SK-N-MC (cell line): Measurements from ENCODE around the gene RCOR1.
A peak's percentile ranks its signal among the peaks of the same experiment; 100 is the strongest.

Source experiments
- DNase-seq: peaks from one replicate; pipeline ENCODE4 v3.0.0-alpha.2; 2011; ENCODE audit warnings: low read depth, low spot score
- H3K27ac ChIP-seq: fragments of 200-600 bp; sonication (generic); 2 replicates; pipeline ENCODE4 v1.5.1; 2016; ENCODE audit warnings: mixed run types
- H3K36me3 ChIP-seq: fragments of 200-600 bp; sonication (generic); 2 replicates; pipeline ENCODE4 v1.6.1; 2017; ENCODE audit warnings: antibody characterized with exemption, low read length, mixed read lengths; ENCODE audit not compliant: insufficient read depth
- H3K4me3 ChIP-seq: fragments of 200-600 bp; sonication (generic); 2 replicates; pipeline ENCODE4 v1.5.1; 2016
- H3K9ac ChIP-seq: fragments of 200-600 bp; sonication (generic); 2 replicates; pipeline ENCODE4 v1.8.0; 2017; ENCODE audit warnings: mixed run types, mixed read lengths; ENCODE audit not compliant: insufficient read length
- H3K9me3 ChIP-seq: fragments of 200-600 bp; sonication (generic); 2 replicates; pipeline ENCODE4 v1.6.1; 2017; ENCODE audit warnings: low read depth, mild to moderate bottlenecking, antibody characterized with exemption, low read length, moderate library complexity, mixed read lengths
- EZH2 ChIP-seq: fragments of 200-600 bp; sonication (generic); IDR thresholded peaks from one replicate; pipeline ENCODE4 v1.6.1; 2017; ENCODE audit warnings: antibody characterized with exemption
- FOXP2 ChIP-seq: optimal IDR thresholded peaks from 2 replicates; pipeline ENCODE3; 2011; ENCODE audit warnings: mild to moderate bottlenecking, moderate library complexity; ENCODE audit not compliant: insufficient read depth; ENCODE audit errors: extremely low read length, control extremely low read depth
- POLR2AphosphoS5 ChIP-seq: IDR thresholded peaks from 2 replicates; pipeline ENCODE4 v1.6.1; 2012; ENCODE audit warnings: mild to moderate bottlenecking, low read depth, low read length, borderline replicate concordance

Gene RCOR1

GRCh38 chr14:102731871-102732800 lies 139.7 kb downstream of the RCOR1 start:
- no peak for TF ChIP-seq FOXP2
- TF ChIP-seq POLR2AphosphoS5 = no peak
- TF ChIP-seq EZH2 = no peak
- Histone ChIP-seq H3K27ac (peak overlapping the region; percentile 7; the same call in 1 of the 2 replicates), H3K4me3 (no peak overlapping the region), H3K36me3 (peaks cover 78% of the 10 kb centered on the region), H3K9ac (no peak overlapping the region), H3K9me3 (no peaks in the 10 kb centered on the region)
- DNase-seq = no peak

- no peak overlapping the region for H3K27ac ChIP-seq
- H3K36me3 ChIP-seq = peaks cover 78% of the 10 kb centered on the region
Measured at GRCh38 chr14:102732924-102733323, 140.5 kb downstream of the RCOR1 start.

GRCh38 chr14:102733326-102733725 lies 140.9 kb downstream of the RCOR1 start:
- TF ChIP-seq POLR2AphosphoS5 (no peak; the same call in 1 of the 2 replicates), EZH2 (no peak), FOXP2 (no peak)
- no peak for DNase-seq
- Histone ChIP-seq H3K9me3 (no peaks in the 10 kb centered on the region), H3K27ac (no peak overlapping the region), H3K36me3 (peaks cover 78% of the 10 kb centered on the region), H3K4me3 (no peak overlapping the region), H3K9ac (no peak overlapping the region)

More at GRCh38 chr14:102732924-102733323, 140.5 kb downstream of the RCOR1 start:
- no peak for DNase-seq
- H3K4me3 ChIP-seq = no peak overlapping the region
- H3K9ac ChIP-seq = no peak overlapping the region
- TF ChIP-seq POLR2AphosphoS5 (no peak), EZH2 (no peak), FOXP2 (no peak)
- no peaks in the 10 kb centered on the region for H3K9me3 ChIP-seq

- Histone ChIP-seq H3K4me3 (no peak overlapping the region), H3K9ac (no peak overlapping the region), H3K36me3 (peaks cover 77% of the 10 kb centered on the region), H3K27ac (peak overlapping the region; percentile 1; the same call in 1 of the 2 replicates), H3K9me3 (no peaks in the 10 kb centered on the region)
- TF ChIP-seq EZH2 = no peak
- TF ChIP-seq POLR2AphosphoS5 = no peak
- no peak for TF ChIP-seq FOXP2
- DNase-seq = no peak
Measured at GRCh38 chr14:102734436-102734835, 142.0 kb downstream of the RCOR1 start.

GRCh38 chr14:102736956-102737355 lies 144.5 kb downstream of the RCOR1 start:
- TF ChIP-seq FOXP2 (no peak), EZH2 (no peak), POLR2AphosphoS5 (no peak)
- H3K9me3 ChIP-seq = no peaks in the 10 kb centered on the region
- H3K27ac ChIP-seq = no peak overlapping the region
- no peak overlapping the region for H3K4me3 ChIP-seq
- no peak for DNase-seq
- H3K9ac ChIP-seq = no peak overlapping the region
- H3K36me3 ChIP-seq = peaks cover 56% of the 10 kb centered on the region

- no peak for DNase-seq
- peaks cover 54% of the 10 kb centered on the region for H3K36me3 ChIP-seq
- H3K4me3 ChIP-seq = no peak overlapping the region
- no peaks in the 10 kb centered on the region for H3K9me3 ChIP-seq
- H3K9ac ChIP-seq = no peak overlapping the region
- H3K27ac ChIP-seq = peak overlapping the region; percentile 39; the same call in 1 of the 2 replicates
- no peak for TF ChIP-seq FOXP2
- no peak; the same call in 1 of the 2 replicates for TF ChIP-seq POLR2AphosphoS5
- TF ChIP-seq EZH2 = no peak
Measured at GRCh38 chr14:102737402-102738372, 145.2 kb downstream of the RCOR1 start.

GRCh38 chr14:102738373-102739189 lies 146.1 kb downstream of the RCOR1 start:
- DNase-seq = no peak
- peaks cover 55% of the 10 kb centered on the region for H3K36me3 ChIP-seq
- TF ChIP-seq EZH2 = no peak
- no peak for TF ChIP-seq FOXP2
- no peak; the same call in 1 of the 2 replicates for TF ChIP-seq POLR2AphosphoS5
- no peak overlapping the region for H3K9ac ChIP-seq
- H3K9me3 ChIP-seq = no peaks in the 10 kb centered on the region
- peak overlapping the region; percentile 39; the same call in 1 of the 2 replicates for H3K27ac ChIP-seq
- no peak overlapping the region for H3K4me3 ChIP-seq
